A673 (cell line): ENCODE results near the gene ARPC1A. TPM values are rescaled to one million over a fixed set of nuclear protein-coding genes. Genes with fewer than 3 reads are reported as not detected.

Experiments used
- BruUV-seq: library from RNA; stranded (reverse); fragments of 400-500 nt; replicated peaks from 2 replicates; lab custom pipeline; 2021; lab: Mats Ljungman, UMichigan
- CTCF ChIA-PET: fragments of 300-600 bp; sonication (Branson Sonifier 250); formaldehyde crosslinking; loops from one replicate; lab custom pipeline; 2022; ENCODE audit warnings: antibody characterized with exemption; lab: Charles Lee
- POLR2A ChIA-PET: fragments of 300-600 bp; sonication (Branson Sonifier 250); formaldehyde crosslinking; loops from one replicate; lab custom pipeline; 2022; ENCODE audit warnings: antibody characterized with exemption; ENCODE audit not compliant: low non-redundant PET; lab: Charles Lee
- DNase-seq: peaks from one replicate; pipeline ENCODE4 v3.0.0-alpha.2; 2015; ENCODE audit warnings: low spot score
- H3K27ac ChIP-seq: fragments of 200-600 bp; sonication (generic); 2 replicates; pipeline ENCODE4 v1.5.1; 2016; ENCODE audit warnings: mixed run types, low read depth, mild to moderate bottlenecking, mixed read lengths, antibody characterized with exemption, low read length; ENCODE audit not compliant: poor library complexity, severe bottlenecking
- H3K27me3 ChIP-seq: fragments of 200-600 bp; sonication (generic); replicated peaks from 2 replicates; pipeline ENCODE4 v1.6.1; 2017; ENCODE audit warnings: mixed run types, low read depth, mild to moderate bottlenecking, mixed read lengths, antibody characterized with exemption, low read length; ENCODE audit not compliant: insufficient read depth, poor library complexity
- H3K36me3 ChIP-seq: fragments of 200-600 bp; sonication (generic); 2 replicates; pipeline ENCODE4 v1.6.1; 2016; ENCODE audit warnings: mixed run types, mild to moderate bottlenecking, mixed read lengths, antibody characterized with exemption, low read length; ENCODE audit not compliant: insufficient read depth, poor library complexity, severe bottlenecking
- H3K4me1 ChIP-seq: fragments of 200-600 bp; sonication (generic); 2 replicates; pipeline ENCODE4 v1.6.1; 2017; ENCODE audit warnings: mixed run types, mild to moderate bottlenecking, mixed read lengths, antibody characterized with exemption, low read length; ENCODE audit not compliant: insufficient read depth, poor library complexity, severe bottlenecking
- H3K4me3 ChIP-seq: fragments of 200-600 bp; sonication (generic); 2 replicates; pipeline ENCODE4 v1.5.1; 2016; ENCODE audit warnings: low read depth, mixed run types, mild to moderate bottlenecking, mixed read lengths, low read length; ENCODE audit not compliant: poor library complexity, severe bottlenecking
- H3K9me3 ChIP-seq: fragments of 200-600 bp; sonication (generic); 2 replicates; pipeline ENCODE4 v1.6.1; 2016; ENCODE audit warnings: mixed run types, low read depth, mild to moderate bottlenecking, mixed read lengths, antibody characterized with exemption, low read length; ENCODE audit not compliant: poor library complexity, severe bottlenecking
- EZH2 ChIP-seq: fragments of 200-600 bp; sonication (generic); IDR thresholded peaks from 2 replicates; pipeline ENCODE4 v1.6.1; 2017; ENCODE audit warnings: borderline replicate concordance, low read depth, mild to moderate bottlenecking, mixed read lengths, antibody characterized with exemption, low read length; ENCODE audit not compliant: poor library complexity, severe bottlenecking
- intact Hi-C: fragments of 100-400 bp; cut with micrococcal nuclease; formaldehyde crosslinking; loops from one replicate; pipeline ENCODE4 v1.10.0; 2022; ENCODE audit not compliant: unreplicated experiment
- total RNA-seq: library from RNA; stranded (reverse); gene quantifications from 2 replicates; pipeline ENCODE4 v1.2.3, GENCODE V29; 2021
- TF ChIP-seq, protein P1 (sequence below): fragments of 300-800, 200-600 bp; sonication (generic); conservative IDR thresholded peaks from 2 replicates; pipeline ENCODE4 v1.5.1; 2017; ENCODE audit warnings: low read depth, mild to moderate bottlenecking, antibody characterized with exemption, low read length, moderate library complexity, mixed read lengths

Gene ARPC1A
- total RNA-seq, 1 experiment from 2014 or later: 167 TPM

DNA sequence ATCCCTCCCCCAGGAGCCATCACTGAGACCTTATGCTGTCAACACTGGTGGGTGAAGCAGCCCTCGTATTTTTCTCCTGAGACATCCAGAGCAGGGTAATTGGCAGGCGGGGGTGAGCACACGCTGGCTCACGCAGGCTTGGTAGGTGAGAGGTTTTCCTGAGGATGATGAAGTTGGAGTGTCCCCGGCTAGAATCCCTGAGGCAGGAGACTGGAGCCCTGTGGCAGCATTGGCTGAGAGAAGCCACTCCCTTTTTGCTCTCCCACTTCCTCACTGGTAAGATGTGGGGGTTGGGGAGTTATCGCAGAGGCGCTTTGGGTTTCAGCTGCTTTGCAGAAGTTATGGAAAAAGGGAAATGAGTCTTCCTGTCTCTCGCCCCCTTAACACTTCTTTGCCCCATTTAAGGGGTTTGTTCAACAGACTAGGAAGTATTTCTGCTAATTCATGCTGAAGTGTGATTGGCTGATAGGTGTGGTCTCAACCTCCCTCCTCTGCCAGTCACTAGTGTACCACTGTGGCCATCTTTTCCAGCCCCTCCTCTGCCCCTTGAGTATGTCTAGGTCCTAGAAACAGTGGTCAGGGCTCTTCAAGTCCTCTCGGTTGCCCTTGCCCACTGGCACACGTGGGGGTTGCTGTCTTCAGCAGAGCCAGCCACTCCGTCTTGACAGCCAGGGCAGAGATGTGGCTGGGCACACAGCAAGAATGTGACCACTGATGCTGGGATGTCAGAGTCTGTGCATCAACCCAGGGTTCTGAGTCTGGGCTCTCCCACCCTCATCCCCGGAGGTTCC is 54.5 kb downstream of the ARPC1A start:
- TF ChIP-seq, protein P1, sequence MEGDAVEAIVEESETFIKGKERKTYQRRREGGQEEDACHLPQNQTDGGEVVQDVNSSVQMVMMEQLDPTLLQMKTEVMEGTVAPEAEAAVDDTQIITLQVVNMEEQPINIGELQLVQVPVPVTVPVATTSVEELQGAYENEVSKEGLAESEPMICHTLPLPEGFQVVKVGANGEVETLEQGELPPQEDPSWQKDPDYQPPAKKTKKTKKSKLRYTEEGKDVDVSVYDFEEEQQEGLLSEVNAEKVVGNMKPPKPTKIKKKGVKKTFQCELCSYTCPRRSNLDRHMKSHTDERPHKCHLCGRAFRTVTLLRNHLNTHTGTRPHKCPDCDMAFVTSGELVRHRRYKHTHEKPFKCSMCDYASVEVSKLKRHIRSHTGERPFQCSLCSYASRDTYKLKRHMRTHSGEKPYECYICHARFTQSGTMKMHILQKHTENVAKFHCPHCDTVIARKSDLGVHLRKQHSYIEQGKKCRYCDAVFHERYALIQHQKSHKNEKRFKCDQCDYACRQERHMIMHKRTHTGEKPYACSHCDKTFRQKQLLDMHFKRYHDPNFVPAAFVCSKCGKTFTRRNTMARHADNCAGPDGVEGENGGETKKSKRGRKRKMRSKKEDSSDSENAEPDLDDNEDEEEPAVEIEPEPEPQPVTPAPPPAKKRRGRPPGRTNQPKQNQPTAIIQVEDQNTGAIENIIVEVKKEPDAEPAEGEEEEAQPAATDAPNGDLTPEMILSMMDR: no peak
- no peak for TF ChIP-seq EZH2
- H3K4me1 ChIP-seq: peaks cover 23% of the 10 kb centered on the region
- H3K9me3 ChIP-seq: no peaks in the 10 kb centered on the region
- TSS peak; percentile 16 for BruUV-seq
- H3K36me3 ChIP-seq: no peaks in the 10 kb centered on the region
- intact Hi-C loops: no loop called here
- ChIA-PET CTCF (no interaction called here), POLR2A (no interaction called here)
- H3K4me3 ChIP-seq: no peak overlapping the region
- H3K27ac ChIP-seq: peak overlapping the region; percentile 62
- H3K27me3 ChIP-seq: no peaks in the 10 kb centered on the region
- peak; percentile 57 for DNase-seq

- ChIA-PET POLR2A (no interaction called here), CTCF (interaction anchor here (0.6 kb wide), 1 partner anchor 354 kb away, joined by 6 read pairs; the partner anchor contains the start of gene CYP3A7)
- peak overlapping the region; percentile 62 for H3K27ac ChIP-seq
- H3K4me3 ChIP-seq: no peak overlapping the region
- TF ChIP-seq, protein P1: no peak
- no peak for TF ChIP-seq EZH2
- intact Hi-C loops: no loop called here
- H3K27me3 ChIP-seq: no peaks in the 10 kb centered on the region
- H3K9me3 ChIP-seq: no peaks in the 10 kb centered on the region
- H3K4me1 ChIP-seq: peaks cover 20% of the 10 kb centered on the region
- no peak for DNase-seq
- no peaks in the 10 kb centered on the region for H3K36me3 ChIP-seq
- no TSS peak for BruUV-seq
Measured at GRCh38 chr7:99380823-99381663, 55.3 kb downstream of the ARPC1A start.

DNA sequence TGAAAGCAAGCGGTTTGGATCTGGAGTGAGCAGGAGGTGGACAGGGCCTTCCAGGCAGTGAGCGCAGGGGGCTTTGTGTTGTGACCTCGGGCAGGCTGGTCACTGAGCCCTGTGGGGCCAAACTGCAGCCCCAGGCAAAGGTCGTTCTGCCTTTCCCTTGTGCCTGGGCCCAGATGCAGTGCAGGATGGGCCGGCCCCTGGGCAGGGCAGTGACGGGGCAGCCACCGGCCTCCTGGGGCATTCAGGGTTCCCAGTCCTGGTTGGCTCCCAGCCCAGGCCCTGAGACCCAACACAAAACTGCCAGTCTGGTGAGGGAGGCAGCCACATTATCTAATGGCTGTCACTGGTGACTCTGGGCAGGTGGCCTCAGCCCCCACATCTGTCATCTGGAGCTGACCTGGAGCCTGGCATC is 56.0 kb downstream of the ARPC1A start:
- CTCF ChIA-PET: no interaction called here
- H3K27ac ChIP-seq: no peak overlapping the region
- no peak for DNase-seq
- H3K9me3 ChIP-seq: no peaks in the 10 kb centered on the region
- POLR2A ChIA-PET: no interaction called here
- H3K27me3 ChIP-seq: no peaks in the 10 kb centered on the region
- intact Hi-C loops: no loop called here
- peaks cover 20% of the 10 kb centered on the region for H3K4me1 ChIP-seq
- no peak overlapping the region for H3K4me3 ChIP-seq
- H3K36me3 ChIP-seq: no peaks in the 10 kb centered on the region
- no TSS peak for BruUV-seq
- TF ChIP-seq EZH2: no peak
- TF ChIP-seq, protein P1: no peak
